DMS153 (cell line): Measurements from ENCODE around the gene CGB5.
A peak's percentile ranks its signal among the peaks of the same experiment; 100 is the strongest.
"Not testable (repeated sequence)": the region's sequence is repeated elsewhere in the genome, so short reads cannot be mapped to it uniquely, and the experiment has no call there.

Source experiments
- DNase-seq: peaks from one replicate; lab custom pipeline; 2025; lab: John Stamatoyannopoulos, UW

The CGB5 gene

DNA sequence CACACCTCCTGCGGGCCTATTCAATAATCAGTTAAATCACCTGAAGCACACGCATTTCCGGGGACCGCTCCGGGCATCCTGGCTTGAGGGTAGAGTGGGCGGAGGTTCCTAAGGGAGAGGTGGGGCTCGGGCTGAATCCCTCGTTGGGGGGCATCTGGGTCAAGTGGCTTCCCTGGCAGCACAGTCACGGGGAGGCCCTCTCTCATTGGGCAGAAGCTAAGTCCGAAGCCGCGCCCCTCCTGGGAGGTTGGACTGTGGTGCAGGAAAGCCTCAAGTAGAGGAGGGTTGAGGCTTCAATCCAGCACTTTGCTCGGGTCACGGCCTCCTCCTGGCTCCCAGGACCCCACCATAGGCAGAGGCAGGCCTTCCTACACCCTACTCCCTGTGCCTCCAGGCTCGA, at the start of gene CGB5:
CGB5 (plus strand) TSS at position 301 of the 400 bp plus-strand sequence. CDS start 362 bp downstream, outside the sequence.
- not testable (repeated sequence) for DNase-seq

DNA sequence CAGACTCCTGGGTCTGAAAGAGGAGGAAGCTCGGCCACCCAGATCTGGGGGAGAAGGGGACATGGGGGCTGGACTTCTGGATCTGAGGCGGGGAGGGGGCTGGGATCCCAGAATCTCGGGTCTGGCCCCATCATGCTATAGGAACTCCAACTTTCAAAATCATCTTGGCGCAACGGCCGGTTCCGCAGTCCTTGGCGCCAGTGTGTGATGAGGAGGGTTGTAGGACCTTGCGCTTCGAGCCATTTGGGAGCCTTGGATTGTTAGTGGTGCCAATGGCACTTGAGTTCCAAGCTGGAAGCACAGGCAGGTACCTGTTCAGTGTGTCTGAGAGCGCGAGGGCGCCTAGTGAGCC, 49.6 kb upstream of the CGB5 start:
- no peak for DNase-seq

DNA sequence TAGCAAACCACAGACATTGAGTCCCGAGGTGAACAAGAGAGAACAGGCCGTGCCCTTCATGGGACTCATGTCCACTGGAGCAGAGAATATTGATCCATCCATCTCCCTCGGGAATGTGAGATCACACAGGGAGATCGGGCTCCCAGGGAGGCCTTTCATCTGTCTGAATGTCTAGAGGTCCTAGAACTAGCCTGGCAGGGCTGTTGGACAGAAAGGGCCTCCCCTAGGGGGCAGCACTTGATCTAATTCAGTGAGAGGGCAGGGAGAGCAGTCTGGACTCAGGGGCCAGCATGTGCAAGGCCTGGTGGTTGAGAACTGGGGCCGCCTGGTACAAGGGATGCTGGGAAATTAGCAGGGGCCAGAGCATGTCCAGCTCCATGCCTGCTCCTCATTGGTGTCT, 45.7 kb upstream of the CGB5 start:
- DNase-seq = no peak

DNA sequence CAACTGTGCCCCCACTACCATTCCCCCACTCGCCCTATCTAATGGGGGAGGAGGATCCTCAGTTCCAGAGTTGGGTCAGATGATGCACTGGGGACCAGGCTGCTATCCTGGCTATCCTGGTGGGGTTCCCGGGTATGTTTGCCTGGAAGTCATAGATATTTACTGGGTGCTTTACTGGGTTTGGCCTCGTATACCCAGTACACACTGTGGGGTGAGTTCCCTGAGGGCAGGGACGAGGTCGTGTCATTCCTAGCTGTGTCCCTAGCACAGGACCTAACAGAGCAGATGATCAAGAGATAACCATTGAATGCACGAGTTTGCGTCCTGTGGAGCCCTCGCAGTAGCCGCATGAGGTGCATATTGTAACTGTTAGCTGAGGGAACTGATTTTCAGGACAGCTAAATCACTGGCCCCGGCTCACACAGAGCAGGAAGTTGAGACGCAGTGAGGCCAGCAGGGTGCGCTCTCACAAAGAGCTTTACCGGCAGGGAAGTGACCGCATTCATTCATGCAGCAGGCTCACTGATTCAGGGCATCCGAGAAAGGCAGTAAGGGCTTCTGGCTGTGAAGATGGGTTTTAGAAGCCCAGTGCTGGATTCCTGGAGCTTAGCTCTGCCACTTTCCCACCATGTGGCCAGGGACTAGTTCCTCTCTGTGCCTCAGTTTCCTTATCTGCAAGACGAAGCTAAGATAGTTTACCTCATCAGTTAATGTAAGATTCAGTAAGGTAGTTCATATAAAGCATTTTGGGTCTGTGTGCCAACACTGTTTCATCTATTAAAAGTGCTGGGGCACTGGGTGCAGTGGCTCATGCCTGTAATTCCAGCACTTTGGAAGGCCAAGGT, 43.9 kb upstream of the CGB5 start:
- no peak for DNase-seq

DNA sequence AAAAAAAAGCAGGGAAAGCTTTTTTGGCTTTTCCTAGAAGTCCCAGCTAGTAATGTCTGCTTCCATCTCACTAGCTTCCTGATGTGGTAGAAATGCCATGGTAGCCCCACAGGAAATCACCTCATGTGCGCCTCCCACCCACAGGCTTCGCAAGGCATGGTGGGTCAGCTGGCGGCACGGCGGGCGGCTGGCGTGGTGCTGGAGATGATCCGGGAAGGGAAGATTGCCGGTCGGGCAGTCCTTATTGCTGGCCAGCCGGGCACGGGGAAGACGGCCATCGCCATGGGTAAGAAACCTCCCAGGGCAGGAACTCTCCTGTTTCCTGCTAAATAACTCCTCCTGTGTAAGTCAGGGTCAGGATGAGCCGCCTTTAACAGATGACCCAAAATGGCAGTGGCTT, 39.5 kb upstream of the CGB5 start:
- DNase-seq = no peak

DNA sequence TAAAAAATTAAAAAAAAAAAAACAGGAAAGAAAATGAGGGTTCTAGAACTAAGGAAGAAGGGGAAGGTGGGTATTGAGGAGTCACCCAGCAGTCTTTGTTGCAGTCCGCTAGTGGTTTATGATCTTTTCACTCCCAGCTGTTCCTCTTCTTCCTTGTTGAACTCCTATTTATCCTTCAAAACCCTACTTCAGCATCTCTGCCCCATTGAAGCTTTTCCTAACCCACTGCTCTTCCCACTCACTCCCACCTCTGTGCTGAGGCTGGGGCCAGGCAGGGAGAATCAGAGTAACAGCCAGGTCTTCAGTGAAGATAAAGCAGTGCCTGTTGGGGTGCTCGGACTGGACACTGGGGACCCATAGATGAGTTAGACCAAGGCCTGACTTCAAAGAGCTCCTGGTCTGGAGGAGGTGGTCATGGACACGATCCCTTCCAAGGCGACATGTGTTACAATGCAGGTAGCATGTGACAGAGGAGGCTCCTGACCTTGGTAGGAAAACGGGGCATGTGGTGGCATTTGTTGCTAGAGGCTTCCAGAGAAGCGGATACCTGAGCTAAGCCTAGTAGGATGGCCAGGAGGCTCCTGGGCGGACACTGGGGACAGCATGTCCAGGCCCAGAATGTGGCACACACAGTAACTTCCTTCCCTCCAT, 38.6 kb upstream of the CGB5 start:
- no peak for DNase-seq

DNA sequence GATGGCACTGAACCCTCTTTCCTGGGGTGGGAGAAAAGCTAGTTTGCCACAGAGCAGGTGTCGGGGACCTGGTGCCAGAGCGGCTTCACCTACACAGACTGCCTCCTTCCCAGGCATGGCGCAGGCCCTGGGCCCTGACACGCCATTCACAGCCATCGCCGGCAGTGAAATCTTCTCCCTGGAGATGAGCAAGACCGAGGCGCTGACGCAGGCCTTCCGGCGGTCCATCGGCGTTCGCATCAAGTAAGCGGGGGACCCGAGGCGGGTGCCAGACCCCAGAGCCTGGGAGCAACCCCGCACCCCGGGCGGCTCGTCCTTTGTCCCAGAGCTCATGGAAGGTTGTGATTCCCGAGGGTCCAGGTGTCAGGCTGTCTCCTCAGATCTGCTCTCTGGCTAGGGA, 36.7 kb upstream of the CGB5 start:
- no peak for DNase-seq

DNA sequence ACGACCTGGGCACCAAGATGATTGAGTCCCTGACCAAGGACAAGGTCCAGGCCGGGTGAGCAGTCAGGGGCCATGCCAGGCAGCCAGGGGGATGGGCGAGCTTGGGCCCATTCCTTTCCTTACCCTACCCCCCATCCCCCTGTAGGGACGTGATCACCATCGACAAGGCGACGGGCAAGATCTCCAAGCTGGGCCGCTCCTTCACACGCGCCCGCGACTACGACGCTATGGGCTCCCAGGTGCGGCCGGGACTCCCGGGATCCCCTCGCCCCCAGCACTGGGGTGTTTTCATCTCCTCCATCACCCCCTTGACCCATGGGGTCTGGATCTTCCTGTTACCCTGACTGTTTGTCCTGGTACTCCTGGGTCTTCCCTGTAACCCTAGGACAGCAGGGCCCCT, 33.8 kb upstream of the CGB5 start:
- DNase-seq = no peak

DNA sequence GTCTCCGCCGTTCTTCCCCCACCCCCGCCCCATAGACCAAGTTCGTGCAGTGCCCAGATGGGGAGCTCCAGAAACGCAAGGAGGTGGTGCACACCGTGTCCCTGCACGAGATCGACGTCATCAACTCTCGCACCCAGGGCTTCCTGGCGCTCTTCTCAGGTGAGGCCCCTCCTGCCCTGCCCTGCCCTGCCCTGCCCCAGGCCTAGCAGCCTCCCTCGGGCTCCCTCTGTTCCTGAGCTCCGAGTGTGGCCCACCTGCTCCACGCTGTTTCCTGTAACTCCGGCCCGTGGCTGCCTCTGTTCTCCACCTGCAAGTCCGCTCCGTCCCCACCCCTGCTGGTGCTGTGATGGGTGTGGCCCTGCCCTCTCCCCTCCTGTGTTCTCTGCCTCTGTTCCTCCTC, 33.2 kb upstream of the CGB5 start:
- no peak for DNase-seq

DNA sequence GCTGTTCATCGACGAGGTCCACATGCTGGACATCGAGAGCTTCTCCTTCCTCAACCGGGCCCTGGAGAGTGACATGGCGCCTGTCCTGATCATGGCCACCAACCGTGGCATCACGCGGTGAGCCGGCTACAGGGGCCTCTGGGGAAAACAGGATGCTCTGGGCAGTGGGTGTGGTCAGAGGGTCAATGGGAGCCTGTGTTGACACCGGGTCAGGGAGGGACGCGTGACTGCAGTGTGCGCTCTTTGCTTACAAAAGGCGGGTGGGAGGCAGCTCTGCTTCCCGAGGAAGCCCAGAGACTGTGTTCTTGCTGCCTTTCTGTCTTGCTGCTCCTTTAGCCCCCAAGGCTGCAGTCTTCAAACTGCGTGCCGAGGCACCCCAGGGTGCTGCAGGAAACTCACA, 32.5 kb upstream of the CGB5 start:
- DNase-seq = no peak

DNA sequence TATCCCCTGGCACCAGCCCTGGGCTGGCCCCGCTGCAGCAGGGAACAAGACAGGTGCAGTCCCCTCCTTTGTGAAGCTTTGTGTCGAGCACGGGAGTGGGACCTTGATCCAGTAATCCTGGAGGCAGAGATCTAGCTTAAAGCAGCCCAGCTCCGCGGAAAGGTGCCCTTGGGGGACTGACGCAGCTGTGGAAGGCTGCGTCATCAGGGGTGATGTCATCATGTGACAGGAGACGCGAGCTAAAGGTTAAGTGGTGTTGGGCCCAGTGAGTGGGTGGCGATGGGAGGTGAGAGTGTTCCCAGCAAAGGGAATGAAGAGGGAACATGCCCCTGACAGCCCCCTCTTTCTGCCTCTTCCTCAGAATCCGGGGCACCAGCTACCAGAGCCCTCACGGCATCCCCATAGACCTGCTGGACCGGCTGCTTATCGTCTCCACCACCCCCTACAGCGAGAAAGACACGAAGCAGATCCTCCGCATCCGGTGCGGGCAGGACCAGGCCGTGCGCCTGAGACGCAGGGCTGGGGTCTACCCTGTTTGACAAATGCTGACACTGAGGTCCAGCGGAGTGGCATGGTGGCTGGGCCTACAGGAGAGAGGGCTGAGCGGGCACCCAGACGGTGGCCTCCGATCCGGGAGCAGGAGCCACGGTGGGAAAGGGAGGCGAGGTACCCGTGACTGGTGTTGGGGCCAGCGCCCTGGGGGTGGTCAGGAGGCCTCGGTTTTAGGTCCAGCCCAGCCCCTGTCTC, 29.4 kb upstream of the CGB5 start:
- DNase-seq = no peak

DNA sequence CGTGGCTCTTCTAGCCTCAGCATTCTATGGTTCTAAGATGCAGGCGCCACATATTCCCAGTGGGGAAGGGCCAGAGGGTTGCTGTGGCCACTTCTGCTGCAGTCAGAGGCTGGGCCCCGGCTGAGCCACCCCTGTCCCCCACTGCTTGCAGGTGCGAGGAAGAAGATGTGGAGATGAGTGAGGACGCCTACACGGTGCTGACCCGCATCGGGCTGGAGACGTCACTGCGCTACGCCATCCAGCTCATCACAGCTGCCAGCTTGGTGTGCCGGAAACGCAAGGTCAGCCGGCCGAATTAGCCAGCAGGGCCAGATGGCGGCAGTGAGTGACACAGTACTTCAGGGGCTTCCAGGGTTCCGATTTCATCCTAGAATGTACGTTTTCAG, 28.8 kb upstream of the CGB5 start:
- DNase-seq = no peak

DNA sequence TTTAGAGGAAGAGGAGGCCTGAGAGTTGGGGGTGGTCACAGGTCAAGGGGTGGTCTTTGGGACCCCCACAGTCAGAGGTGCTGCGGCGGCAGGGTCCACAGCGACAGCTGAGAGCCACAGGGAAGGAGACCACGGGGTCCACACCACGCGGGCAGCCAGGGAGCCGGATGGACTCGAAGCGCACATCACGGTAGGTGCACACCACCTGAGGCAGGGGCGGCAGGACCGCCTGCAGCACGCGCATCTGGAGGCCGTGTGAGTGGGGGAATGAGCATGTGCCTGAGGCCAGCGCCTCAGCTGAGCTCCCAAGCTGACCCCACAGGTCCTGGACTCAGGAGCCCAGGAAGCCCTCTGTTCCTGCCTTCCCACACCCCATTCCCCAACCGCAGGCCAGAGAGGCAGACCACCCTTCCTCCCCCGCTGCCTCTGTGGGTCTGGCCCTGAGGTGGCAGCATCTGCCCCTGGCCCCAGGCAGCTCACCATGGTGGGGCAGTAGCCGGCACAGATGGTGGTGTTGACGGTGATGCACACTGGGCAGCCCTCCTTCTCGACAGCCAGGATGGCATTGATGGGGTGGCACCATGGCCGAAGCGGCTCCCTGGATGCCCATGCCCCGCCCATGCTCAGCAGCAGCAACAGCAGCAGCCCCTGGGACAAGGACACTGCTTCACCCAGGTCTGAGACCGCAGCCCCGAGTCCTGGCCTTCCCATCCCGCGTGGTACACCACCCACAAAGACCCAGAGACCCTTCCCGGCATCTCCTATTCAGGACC, 27.4 kb upstream of the CGB5 start:
- no peak for DNase-seq

DNA sequence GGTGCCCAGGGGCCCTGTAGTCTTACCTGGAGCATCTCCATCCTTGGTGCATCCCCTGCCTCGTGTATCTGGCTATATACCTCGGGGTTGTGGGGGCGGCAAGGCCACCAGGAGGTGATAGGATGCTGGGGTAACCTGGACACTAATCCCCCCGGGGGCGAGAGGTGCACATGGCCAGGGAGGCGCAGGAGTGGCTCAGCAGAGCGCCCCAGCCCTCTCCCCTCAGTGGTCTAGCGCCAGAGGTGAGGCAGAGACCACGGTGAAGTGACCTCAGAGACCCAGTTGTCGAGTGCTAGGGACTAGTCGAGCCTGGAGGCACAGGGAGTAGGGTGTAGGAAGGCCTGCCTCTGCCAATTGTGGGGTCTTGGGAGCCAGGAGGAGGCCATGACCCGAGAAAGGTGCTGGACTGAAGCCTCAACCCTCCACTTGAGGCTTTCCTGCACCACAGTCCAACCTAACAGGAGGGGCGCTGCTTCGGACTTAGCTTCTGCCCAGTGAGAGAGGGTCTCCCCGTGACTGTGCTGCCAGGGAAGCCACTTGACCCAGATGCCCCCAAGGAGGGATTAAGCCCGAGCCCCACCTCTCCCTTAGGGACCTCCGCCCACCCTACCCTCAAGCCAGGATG, 26.5 kb upstream of the CGB5 start, which contains the start of gene LHB:
LHB (minus strand) TSS at position 51 of the 625 bp plus-strand sequence; CDS start at position 41, 10 bp downstream.
- DNase-seq = no peak

DNA sequence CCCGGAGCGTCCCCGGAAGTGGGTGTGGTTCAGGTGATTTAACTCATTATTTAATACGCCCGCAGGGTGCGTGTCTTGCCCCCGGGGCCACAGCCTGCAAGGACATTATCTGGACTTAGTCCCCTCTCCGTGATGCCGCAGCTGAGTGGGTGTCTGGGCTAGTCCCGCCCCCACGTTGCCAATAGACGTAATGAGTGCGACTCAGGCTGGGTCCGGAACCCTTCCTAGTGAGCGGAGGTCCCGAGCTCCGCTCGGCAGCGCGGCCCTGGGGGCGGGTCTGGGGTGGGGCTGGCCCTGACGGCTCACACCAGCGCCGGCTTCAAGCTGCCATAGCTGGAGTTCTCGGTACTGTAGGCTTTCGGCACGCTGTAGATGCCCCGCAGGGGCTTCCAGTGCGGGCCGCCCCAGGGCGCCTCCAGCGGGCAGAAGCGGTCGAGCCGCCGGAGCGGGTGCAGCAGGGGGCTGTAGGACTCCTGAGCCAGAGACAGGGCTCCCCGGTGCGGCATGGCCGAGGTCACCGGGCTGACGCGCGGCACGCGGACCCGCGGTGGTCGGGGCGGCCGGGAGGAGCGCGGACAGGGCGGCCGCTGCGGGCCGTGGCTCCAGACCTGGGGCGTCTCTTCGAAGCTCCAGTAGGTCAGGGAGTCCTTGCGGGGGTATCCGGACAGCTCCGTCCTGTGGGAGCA, 25.8 kb upstream of the CGB5 start:
- DNase-seq = no peak

DNA sequence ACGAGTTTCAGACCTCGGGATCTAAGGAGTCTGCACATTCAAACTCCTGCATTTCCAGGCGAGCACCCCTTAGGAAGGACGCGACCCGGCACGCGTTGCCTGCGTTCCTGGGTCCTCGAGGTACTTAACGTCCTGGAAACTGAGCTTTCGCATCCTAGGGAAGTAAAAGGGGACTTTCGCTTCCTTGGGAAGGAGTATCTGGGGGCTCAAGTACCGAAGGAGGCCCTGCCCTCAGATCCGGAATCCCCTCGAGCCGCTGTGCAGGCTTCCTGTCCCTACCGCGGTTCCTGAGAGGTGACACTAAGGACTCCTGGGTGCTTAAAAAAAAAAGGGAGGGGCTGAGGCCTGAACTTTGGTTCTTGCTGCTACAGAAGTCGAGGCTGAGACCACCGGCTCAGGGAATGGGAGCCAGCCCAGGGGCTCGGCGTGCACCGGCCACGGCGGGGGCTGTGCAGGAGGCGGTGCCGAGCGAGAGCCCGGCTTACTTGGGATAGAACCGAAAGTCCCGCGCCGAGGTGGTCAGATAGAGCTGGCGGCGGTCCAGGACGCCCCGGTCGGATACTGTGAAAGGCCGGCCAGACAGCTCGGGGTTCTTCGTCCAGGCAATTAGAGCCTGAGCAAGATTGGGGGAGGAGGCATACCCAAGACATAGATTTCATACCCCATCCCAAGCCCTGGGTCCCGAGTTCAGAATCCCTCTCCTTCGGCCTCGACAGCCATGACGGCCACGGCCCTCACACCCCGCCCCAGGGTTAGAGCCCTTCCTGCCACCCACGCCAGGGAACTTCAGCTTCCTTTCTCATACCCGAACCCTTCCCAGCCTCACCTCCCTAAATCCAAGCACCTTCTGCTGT, 25.0 kb upstream of the CGB5 start:
- DNase-seq = not testable (repeated sequence)

DNA sequence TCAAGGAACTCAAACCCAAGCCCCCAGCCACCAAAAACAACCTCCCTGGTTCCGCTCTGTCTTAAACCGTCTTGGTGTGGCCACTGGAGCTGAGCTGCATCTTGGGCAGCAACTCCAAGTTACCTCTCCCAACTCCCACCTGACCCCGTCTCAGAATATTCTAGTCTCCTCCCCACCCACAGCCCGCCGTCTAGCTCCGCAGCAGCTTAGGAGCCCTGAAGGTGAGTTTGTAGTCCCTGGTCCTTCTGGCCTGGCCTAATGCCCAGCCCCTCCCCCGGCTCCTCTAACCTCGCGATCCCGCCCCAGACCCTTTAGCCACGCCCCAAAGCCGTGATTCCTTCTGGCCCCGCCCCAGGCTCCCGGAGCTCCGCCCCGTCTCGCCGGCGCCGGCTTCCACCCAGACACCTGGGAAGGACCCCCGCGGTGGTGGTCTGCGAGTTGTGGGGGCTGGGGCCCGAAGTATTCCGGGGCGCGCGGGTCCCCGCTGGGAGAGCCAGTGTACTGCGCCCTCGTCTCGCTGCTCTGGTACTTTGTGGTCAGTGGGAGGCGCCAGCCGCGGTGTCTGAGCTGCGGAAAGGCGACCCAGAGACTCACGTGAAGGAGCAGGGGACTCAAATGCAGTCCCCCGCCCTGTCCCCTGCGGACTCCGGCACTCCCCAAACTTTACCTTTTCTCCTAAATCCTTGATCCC, 24.3 kb upstream of the CGB5 start:
- DNase-seq = peak; percentile 51

DNA sequence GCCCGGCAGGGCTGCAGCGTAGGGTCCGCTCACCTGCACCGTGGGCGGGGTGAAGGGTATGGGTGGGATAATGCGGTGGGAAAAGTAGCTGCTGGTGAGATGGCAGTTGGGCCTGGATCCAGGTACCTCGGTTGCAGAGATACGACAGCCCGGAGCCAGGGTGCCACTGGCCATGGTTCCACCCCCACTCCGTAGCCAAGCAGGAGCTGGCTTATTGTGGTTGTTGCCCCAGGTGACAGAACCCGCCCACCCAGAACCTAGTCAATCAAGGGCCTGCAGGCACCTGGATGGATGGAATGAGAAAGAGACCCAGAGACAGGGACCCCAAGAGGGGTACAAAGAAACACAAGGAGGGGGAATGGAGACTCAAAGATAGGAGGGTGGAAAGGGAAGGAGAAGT, 23.3 kb upstream of the CGB5 start:
- DNase-seq = no peak
